Measurements from ENCODE around the gene ERN1. TPM values are rescaled to one million over a fixed set of nuclear protein-coding genes. Genes with fewer than 3 reads are reported as not detected.
A peak's percentile ranks its signal among the peaks of the same experiment; 100 is the strongest.

The ERN1 gene
- total and polyA plus RNA-seq, 2 of the 13 experiments (the other 11 are each of a cell fraction or from before 2014, with no cell fraction given): 6.0 to 12.7 TPM

GRCh38 chr17:64148017-64148631, 18.2 kb upstream of the ERN1 start (continued):
- TF ChIP-seq ETV5 (CRISPR knock-in tag; IDR thresholded peaks at IDR 0.05; ENCODE audit: borderline replicate concordance) (0 out of 2 replicates have a peak, but pooled peaks have one; percentile 8), ZFY (CRISPR knock-in tag; IDR thresholded peaks at IDR 0.05) (no peak), SNAPC2 (CRISPR knock-in tag; IDR thresholded peaks at IDR 0.05) (no peak), RFX5 (IDR thresholded peaks at IDR 0.05; ENCODE audit: low read depth, low read length) (no peak), MEF2D (CRISPR knock-in tag; IDR thresholded peaks at IDR 0.05) (0 out of 2 replicates have a peak, but pooled peaks have one; percentile 47), KLF11 (CRISPR knock-in tag; IDR thresholded peaks at IDR 0.05) (0 out of 2 replicates have a peak, but pooled peaks have one; percentile 30), ZNF383 (CRISPR knock-in tag; IDR thresholded peaks at IDR 0.05; ENCODE audit: borderline replicate concordance) (no peak), HNRNPLL (IDR thresholded peaks at IDR 0.05; ENCODE audit: low read depth, low read length, poor library complexity, severe bottlenecking) (no peak), STAG1 (CRISPR knock-in tag; IDR thresholded peaks at IDR 0.05) (no peak), ZNF468 (CRISPR knock-in tag; IDR thresholded peaks at IDR 0.05) (no peak), ZSCAN29 (CRISPR knock-in tag; conservative IDR thresholded peaks at IDR 0.05) (peak; percentile 15; the same call in 1 of the 2 replicates), SPEN (CRISPR knock-in tag; IDR thresholded peaks at IDR 0.05; ENCODE audit: low read depth) (no peak), ZNF792 (CRISPR knock-in tag; IDR thresholded peaks at IDR 0.05) (0 out of 2 replicates have a peak, but pooled peaks have one; percentile 1), ZNF264 (CRISPR knock-in tag; IDR thresholded peaks at IDR 0.05) (no peak), KMT2A (CRISPR knock-in tag; IDR thresholded peaks at IDR 0.05) (0 out of 2 replicates have a peak, but pooled peaks have one; percentile 42), CREM (IDR thresholded peaks at IDR 0.05) (no peak), CREM (CRISPR knock-in tag; IDR thresholded peaks at IDR 0.05) (no peak), MTF2 (CRISPR knock-in tag; IDR thresholded peaks at IDR 0.05; ENCODE audit: borderline replicate concordance) (no peak), SP5 (CRISPR knock-in tag; IDR thresholded peaks at IDR 0.05; ENCODE audit: borderline replicate concordance, low read depth) (no peak), TEAD3 (CRISPR knock-in tag; optimal IDR thresholded peaks at IDR 0.05; ENCODE audit: borderline replicate concordance) (peak; percentile 51), ZSCAN22 (CRISPR knock-in tag; IDR thresholded peaks at IDR 0.05) (no peak), ZFP36 (IDR thresholded peaks at IDR 0.05; ENCODE audit: borderline replicate concordance, low read depth, low read length, partially characterized antibody) (no peak), MAZ (IDR thresholded peaks at IDR 0.05; ENCODE audit: borderline replicate concordance, low read depth, low read length) (no peak), MAZ (CRISPR knock-in tag; IDR thresholded peaks at IDR 0.05; ENCODE audit: low read depth) (no peak)
- TF ChIP-seq, protein P1, sequence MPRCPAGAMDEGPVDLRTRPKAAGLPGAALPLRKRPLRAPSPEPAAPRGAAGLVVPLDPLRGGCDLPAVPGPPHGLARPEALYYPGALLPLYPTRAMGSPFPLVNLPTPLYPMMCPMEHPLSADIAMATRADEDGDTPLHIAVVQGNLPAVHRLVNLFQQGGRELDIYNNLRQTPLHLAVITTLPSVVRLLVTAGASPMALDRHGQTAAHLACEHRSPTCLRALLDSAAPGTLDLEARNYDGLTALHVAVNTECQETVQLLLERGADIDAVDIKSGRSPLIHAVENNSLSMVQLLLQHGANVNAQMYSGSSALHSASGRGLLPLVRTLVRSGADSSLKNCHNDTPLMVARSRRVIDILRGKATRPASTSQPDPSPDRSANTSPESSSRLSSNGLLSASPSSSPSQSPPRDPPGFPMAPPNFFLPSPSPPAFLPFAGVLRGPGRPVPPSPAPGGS (CRISPR knock-in tag; IDR thresholded peaks at IDR 0.05): no peak

Data from HepG2 (cell line).